Measurements from ENCODE around the gene KIF3A.

GRCh38 chr5:132767150-132767549 is 29.8 kb upstream of the KIF3A start:
- TF ChIP-seq POLR2AphosphoS5 (IDR thresholded peaks at IDR 0.05) (no peak), CTCF (IDR thresholded peaks at IDR 0.05) (no peak), POLR2A (IDR thresholded peaks at IDR 0.05) (no peak)

Data from prostate gland (tissue), 2 donors.